Stimulated activated naive CD4-positive, alpha-beta T cell treated with Interleukin-2 at 50 U/mL for 16 hours (primary cell): ENCODE measurements around the gene MAST1.
"Not testable (repeated sequence)": the region's sequence is repeated elsewhere in the genome, so short reads cannot be mapped to it uniquely, and the experiment has no call there.

ENCODE experiments used
- DNase-seq: peaks from one replicate; lab custom pipeline; 2025; lab: John Stamatoyannopoulos, UW

Gene MAST1

GRCh38 chr19:12896460-12896859 is 58.1 kb downstream of the MAST1 start:
- DNase-seq: no peak

GRCh38 chr19:12899891-12900518 is 61.7 kb downstream of the MAST1 start:
- DNase-seq: no peak

- no peak for DNase-seq
Measured at GRCh38 chr19:12907166-12907565, 68.9 kb downstream of the MAST1 start.

GRCh38 chr19:12912571-12912970 is 74.3 kb downstream of the MAST1 start:
- DNase-seq: no peak

DNA sequence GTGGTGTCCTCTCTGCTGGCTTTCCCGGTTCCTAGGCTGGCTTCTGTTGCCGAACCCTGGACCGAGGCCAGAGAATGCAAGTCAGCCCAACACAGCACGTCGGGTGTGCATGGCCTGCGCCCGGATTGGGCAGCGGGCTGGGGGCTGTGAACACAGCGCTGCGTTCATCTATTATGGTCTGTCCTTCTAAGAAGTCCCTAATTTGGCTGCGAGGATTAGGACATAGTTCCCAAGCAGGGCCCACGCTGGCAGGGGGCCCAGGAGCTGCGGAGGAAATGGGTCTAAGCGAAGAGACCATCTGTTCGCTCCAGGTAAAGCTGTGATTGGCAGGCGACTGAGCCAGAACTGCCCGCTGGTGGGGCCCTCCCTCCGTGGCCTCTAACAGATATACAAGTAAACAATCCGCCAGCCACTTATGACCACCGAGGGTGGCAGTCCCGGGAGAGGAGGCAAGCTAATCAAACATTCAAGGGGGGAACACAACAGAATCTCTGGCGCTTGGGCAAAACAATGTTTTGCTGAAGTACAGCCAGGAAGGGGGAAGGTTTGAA is 74.8 kb downstream of the MAST1 start:
- DNase-seq: no peak

DNA sequence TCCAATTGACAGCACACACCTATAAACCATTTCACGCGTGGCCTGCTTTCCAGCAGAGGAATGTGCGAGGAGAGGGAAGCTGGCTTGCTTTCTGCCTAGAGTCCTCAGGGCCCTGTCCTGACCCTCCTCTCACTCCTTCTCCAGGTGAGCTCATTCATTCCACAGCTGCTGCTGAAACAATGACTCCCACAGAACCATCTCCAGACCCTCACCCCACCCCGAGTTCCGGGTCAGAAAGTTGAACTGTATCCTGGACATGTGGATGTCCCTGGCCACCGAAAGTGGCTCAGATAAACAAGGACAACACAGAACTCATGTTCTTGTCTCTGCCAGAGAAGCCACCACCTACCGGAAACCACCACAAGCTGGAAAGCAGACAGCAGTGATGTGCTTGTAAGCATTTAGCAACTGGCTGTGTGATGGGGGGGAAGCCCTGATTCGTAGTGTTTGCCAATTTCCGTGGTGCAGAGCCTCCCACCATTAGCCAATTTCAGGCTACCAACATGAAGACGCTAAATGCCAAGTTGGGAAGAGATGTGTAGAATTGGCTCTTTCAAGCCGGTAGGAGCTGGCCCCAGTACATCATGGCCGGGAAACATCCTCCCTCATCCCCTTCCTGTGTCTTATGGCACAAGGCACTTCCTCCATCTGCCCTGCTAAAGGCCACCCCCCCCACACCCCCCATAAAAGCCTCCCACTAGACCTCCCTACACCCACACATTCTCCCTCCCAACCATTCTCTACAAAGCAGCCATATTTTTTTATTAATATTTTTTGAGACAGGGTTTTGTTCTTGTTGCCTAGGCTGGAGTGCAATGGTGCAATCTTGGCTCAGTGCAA is 75.8 kb downstream of the MAST1 start:
- DNase-seq: peak; percentile 15

GRCh38 chr19:12915860-12916259 is 77.5 kb downstream of the MAST1 start:
- DNase-seq: not testable (repeated sequence)

DNA sequence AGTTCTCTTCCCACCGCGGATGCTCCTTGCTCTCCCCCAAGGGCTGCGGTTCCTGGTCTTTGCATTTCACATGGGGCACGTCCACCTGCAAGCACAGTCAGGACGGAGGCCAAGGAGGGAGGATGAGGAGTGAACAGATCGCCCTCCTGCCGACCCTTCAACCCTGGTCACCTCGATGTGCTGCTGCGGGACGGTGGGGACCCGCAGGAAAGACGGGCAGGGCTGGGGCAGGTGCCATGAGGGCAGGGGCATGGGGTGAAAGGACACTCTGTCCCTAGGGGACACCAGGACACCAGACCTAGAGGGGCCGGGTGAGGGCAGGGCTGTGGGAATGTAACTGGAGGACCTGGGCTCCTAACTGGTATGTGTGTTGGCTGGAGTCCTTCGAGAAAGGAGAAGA is 79.9 kb downstream of the MAST1 start:
- DNase-seq: no peak

DNA sequence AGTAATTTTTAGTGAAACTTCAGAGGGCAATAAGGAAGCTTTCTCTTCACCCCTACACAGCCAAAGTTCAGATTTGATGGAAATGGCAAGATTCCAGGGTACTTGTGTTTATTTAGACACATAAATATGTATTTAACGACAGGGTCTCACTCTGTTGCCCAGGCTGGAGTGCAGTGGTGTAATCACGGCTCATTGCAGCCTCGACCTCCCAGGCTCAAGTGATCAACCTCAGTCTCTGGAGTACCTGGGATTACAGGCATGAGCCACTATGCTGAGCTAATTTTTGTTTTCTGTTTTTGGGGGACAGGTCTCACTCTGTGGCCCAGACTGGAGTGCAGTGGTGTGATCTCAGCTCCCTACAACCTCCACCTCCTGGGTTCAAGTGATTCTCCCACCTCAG is 82.7 kb downstream of the MAST1 start:
- no peak for DNase-seq

GRCh38 chr19:12922959-12923358 is 84.6 kb downstream of the MAST1 start:
- DNase-seq: no peak
